ENCODE measurements around the gene ADAMTSL1. TPM values are rescaled to one million over a fixed set of nuclear protein-coding genes. Genes with fewer than 3 reads are reported as not detected.

Gene ADAMTSL1
- polyA plus RNA-seq, 1 donor from 2014 or later: 1.1 TPM

DNA sequence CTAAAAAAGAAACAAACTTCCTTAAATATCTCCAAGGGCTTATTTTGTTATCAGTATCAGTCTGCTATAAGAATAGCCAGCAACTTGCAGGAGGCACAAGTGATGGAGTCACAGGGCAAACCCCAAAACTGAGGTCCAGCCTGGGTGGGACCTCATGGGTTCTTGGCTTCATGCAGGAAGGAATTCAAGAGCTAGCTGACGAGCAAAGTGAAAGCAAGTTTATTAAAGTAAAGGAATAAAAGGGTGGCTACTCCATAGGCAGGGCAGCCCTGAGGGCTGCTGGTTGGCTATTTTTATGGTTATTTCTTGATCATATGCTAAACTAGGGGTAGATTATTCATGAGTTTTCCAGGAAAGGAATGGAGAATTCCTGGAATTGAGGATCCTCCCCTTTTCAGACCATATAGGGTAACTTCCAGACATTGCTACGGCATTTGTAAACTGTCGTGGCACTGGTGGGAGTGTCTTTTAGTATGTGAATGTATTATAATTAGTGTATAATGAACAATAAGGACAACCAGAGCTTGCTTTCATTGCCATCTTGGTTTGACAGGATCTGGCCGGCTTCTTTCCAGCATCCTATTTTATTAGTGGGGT lies 231.9 kb downstream of the ADAMTSL1 start:
- H3K27ac ChIP-seq (ENCODE audit: low read length): no peak overlapping the region
- no peak overlapping the region for H3K4me3 ChIP-seq (ENCODE audit: low read length)
- H3K27me3 ChIP-seq (ENCODE audit: insufficient read depth, low read depth, low read length): no peaks in the 10 kb centered on the region
- no peaks in the 10 kb centered on the region for H3K79me2 ChIP-seq (replicated peaks; ENCODE audit: insufficient read depth, low read length)
- no peaks in the 10 kb centered on the region for H3F3A ChIP-seq (ENCODE audit: insufficient read depth, low read length, poor library complexity, severe bottlenecking)
- H3K9me3 ChIP-seq (ENCODE audit: low read length): no peaks in the 10 kb centered on the region
- no peak for TF ChIP-seq RAD21 (conservative IDR thresholded peaks at IDR 0.05)
- no peak for TF ChIP-seq TAF1 (IDR thresholded peaks at IDR 0.05; ENCODE audit: low read depth)
- no peak for TF ChIP-seq EP300 (conservative IDR thresholded peaks at IDR 0.05; ENCODE audit: poor library complexity, severe bottlenecking)
- TF ChIP-seq, protein P1, sequence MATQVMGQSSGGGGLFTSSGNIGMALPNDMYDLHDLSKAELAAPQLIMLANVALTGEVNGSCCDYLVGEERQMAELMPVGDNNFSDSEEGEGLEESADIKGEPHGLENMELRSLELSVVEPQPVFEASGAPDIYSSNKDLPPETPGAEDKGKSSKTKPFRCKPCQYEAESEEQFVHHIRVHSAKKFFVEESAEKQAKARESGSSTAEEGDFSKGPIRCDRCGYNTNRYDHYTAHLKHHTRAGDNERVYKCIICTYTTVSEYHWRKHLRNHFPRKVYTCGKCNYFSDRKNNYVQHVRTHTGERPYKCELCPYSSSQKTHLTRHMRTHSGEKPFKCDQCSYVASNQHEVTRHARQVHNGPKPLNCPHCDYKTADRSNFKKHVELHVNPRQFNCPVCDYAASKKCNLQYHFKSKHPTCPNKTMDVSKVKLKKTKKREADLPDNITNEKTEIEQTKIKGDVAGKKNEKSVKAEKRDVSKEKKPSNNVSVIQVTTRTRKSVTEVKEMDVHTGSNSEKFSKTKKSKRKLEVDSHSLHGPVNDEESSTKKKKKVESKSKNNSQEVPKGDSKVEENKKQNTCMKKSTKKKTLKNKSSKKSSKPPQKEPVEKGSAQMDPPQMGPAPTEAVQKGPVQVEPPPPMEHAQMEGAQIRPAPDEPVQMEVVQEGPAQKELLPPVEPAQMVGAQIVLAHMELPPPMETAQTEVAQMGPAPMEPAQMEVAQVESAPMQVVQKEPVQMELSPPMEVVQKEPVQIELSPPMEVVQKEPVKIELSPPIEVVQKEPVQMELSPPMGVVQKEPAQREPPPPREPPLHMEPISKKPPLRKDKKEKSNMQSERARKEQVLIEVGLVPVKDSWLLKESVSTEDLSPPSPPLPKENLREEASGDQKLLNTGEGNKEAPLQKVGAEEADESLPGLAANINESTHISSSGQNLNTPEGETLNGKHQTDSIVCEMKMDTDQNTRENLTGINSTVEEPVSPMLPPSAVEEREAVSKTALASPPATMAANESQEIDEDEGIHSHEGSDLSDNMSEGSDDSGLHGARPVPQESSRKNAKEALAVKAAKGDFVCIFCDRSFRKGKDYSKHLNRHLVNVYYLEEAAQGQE (IDR thresholded peaks at IDR 0.05; ENCODE audit: borderline replicate concordance): no peak
- no peak for TF ChIP-seq SMC3 (conservative IDR thresholded peaks at IDR 0.05; ENCODE audit: poor library complexity)
- TF ChIP-seq EZH2 (IDR thresholded peaks at IDR 0.05; ENCODE audit: borderline replicate concordance, insufficient read depth, low read length, poor library complexity, severe bottlenecking): no peak
- TF ChIP-seq CTCF (IDR thresholded peaks at IDR 0.05; ENCODE audit: poor library complexity, severe bottlenecking): no peak
- TF ChIP-seq MXI1 (conservative IDR thresholded peaks at IDR 0.05; ENCODE audit: poor library complexity, severe bottlenecking): no peak
- no peak for TF ChIP-seq POLR2AphosphoS5 (IDR thresholded peaks at IDR 0.05)
- H3K4me2 ChIP-seq (ENCODE audit: low read length): no peak overlapping the region
- H3K9ac ChIP-seq (ENCODE audit: low read length): no peak overlapping the region
- no peaks in the 10 kb centered on the region for H3K9me2 ChIP-seq (ENCODE audit: insufficient read depth, low read length)
- no peaks in the 10 kb centered on the region for H3K36me3 ChIP-seq (ENCODE audit: insufficient read depth, low read length)
- H2AFZ ChIP-seq (ENCODE audit: low read depth, low read length): no peak overlapping the region
- no peaks in the 10 kb centered on the region for H4K20me1 ChIP-seq (ENCODE audit: insufficient read depth)

DNA sequence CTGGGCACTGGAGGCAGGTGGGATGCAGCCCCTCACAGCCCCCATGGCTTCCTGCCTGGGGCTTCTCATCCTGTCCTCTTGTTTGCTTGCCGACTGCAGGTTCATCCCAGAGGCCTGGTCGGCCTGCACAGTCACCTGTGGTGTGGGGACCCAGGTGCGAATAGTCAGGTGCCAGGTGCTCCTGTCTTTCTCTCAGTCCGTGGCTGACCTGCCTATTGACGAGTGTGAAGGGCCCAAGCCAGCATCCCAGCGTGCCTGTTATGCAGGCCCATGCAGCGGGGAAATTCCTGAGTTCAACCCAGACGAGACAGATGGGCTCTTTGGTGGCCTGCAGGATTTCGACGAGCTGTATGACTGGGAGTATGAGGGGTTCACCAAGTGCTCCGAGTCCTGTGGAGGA lies 232.7 kb downstream of the ADAMTSL1 start:
- Histone ChIP-seq H3K36me3 (ENCODE audit: insufficient read depth, low read length) (no peaks in the 10 kb centered on the region), H3K79me2 (replicated peaks; ENCODE audit: insufficient read depth, low read length) (no peaks in the 10 kb centered on the region), H3K27me3 (ENCODE audit: insufficient read depth, low read depth, low read length) (no peaks in the 10 kb centered on the region), H3K4me3 (ENCODE audit: low read length) (no peak overlapping the region), H4K20me1 (ENCODE audit: insufficient read depth) (no peaks in the 10 kb centered on the region), H3K9ac (ENCODE audit: low read length) (no peak overlapping the region), H3K4me2 (ENCODE audit: low read length) (no peak overlapping the region), H3K9me2 (ENCODE audit: insufficient read depth, low read length) (no peaks in the 10 kb centered on the region), H3K27ac (ENCODE audit: low read length) (no peak overlapping the region), H3F3A (ENCODE audit: insufficient read depth, low read length, poor library complexity, severe bottlenecking) (no peaks in the 10 kb centered on the region), H2AFZ (ENCODE audit: low read depth, low read length) (peak overlapping the region; percentile 27), H3K9me3 (ENCODE audit: low read length) (no peaks in the 10 kb centered on the region)
- TF ChIP-seq POLR2AphosphoS5 (IDR thresholded peaks at IDR 0.05) (no peak), MXI1 (conservative IDR thresholded peaks at IDR 0.05; ENCODE audit: poor library complexity, severe bottlenecking) (no peak), RAD21 (conservative IDR thresholded peaks at IDR 0.05) (no peak), TAF1 (IDR thresholded peaks at IDR 0.05; ENCODE audit: low read depth) (no peak), CTCF (IDR thresholded peaks at IDR 0.05; ENCODE audit: poor library complexity, severe bottlenecking) (no peak), EZH2 (IDR thresholded peaks at IDR 0.05; ENCODE audit: borderline replicate concordance, insufficient read depth, low read length, poor library complexity, severe bottlenecking) (no peak), SMC3 (conservative IDR thresholded peaks at IDR 0.05; ENCODE audit: poor library complexity) (no peak), EP300 (conservative IDR thresholded peaks at IDR 0.05; ENCODE audit: poor library complexity, severe bottlenecking) (no peak)
- TF ChIP-seq, protein P1 (IDR thresholded peaks at IDR 0.05; ENCODE audit: borderline replicate concordance): no peak

All from neural cell (in vitro differentiated cells).